Stimulated activated CD4-positive, alpha-beta T cell treated with anti-CD3 and anti-CD28 coated beads, TNF-alpha, amount 100 ng/mL, for 48 hours (primary cell): ENCODE measurements around the gene GLDC.
"Not testable (repeated sequence)": the region's sequence is repeated elsewhere in the genome, so short reads cannot be mapped to it uniquely, and the experiment has no call there.

ENCODE experiments used
- DNase-seq, 3 donors: peaks; one replicate each; pipeline ENCODE4 v3.0.0-alpha.2; 2020; ENCODE audit warnings: low read depth in 3 of 3

Gene GLDC

DNA sequence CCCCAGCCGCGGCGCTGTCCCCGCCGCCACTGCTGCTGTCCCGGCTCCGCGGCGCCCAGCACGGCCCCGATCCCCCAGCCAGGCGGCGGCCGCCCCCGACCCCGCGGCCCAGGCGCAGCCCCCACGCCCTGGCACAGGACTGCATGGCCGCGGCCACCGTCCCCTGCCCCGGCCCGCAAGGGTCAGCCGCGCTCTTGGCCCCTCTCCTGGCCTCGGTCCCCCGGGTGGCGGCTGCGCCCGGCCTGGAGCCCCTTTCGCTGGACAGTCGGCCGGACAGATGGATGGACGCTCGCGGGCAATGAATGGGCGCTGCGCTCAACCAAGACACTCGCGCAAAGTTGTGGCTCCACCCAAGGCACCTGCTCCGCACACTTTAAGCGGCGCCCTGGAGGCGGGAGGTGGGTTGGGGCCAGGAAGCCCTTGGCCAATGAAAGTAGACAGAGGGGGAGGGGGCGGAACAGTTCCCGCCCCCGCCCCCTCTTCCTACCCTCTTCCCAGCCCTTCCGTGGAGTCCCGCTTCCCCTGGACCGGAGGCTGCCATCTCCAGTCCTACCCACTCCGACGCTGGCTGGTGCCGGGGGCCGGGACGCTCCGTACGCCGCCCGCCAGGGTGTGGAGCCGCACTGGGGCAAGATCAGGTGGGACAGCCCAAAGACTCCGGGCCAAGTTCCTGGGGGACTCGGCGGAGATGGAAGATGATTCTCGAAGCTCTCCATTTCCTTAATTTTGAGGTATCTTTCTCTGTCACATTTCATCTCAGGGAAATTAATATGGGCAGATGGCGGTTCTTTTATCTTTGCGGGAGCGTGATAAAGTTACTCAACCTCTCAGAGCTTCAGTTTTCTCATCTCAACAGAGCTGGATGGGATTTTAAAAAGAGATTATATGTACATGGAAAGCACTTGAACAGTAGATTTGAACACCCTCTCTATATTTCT lies at the start of gene GLDC:
Gene GLDC (minus strand): TSS at position 375 of the 938 bp plus-strand sequence. CDS start 230 bp downstream, at position 145.
- peak in 2 of 3 donors; percentile 20 to 32 for DNase-seq

DNA sequence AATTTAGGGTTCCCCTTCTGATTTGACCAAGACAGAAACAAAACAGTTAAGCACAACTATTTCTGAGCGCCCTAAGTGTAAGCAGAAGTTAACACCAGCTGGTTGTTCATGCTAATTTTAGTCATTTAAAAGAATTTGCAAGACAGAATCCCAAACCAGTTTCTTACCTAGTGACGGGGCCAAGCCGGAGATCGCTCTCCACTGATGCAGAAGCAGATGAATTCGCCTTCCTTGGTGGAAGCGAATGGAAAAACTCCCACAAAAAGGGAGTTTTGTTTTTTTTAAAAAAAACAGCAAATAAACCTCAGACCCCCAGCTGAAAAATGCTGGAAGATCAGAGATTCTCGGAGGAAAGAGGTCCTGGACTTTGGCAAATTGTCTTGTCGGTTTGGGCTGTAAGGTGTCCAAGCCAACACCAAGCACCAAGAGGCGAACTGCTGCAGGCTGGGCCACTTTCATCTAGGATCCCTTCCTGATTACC lies 47.4 kb upstream of the GLDC start:
- no peak for DNase-seq

DNA sequence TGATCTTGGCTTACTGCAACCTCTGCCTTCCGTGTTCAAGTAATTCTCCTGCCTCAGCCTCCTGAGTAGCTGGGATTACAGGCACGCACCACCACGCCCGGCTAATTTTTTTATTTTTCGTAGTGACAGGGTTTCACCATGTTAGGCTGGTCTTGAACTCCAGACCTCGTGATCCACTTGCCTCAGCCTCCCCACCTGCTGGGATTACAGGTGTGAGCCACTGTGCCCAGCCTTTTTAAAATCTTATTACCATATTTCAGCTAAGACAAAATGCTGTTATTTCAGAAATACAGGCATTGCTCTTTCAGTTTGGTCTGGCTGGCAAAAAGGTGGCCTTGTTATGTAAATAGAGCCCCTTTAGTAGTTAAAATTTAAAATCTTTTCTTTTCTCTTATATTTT lies 46.9 kb upstream of the GLDC start:
- DNase-seq: no peak

DNA sequence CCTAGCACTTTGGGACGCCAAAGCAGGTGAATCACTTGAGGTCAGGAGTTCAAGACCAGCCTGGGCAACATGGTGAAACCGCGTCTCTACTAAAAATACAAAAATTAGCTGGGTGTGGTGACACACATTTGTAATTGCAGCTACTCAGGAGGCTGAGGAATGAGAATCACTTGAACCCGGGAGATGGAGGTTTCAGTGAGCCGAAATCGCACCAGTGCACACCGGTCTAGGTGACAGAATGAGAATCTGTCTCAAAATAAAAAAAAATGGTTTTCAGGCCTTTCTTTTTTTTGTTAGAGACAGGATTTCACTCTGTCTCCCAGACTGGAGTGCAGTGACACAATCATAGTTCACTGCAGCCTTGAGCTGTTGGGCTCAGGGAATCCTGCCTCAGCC lies 45.1 kb upstream of the GLDC start:
- DNase-seq: not testable (repeated sequence)

DNA sequence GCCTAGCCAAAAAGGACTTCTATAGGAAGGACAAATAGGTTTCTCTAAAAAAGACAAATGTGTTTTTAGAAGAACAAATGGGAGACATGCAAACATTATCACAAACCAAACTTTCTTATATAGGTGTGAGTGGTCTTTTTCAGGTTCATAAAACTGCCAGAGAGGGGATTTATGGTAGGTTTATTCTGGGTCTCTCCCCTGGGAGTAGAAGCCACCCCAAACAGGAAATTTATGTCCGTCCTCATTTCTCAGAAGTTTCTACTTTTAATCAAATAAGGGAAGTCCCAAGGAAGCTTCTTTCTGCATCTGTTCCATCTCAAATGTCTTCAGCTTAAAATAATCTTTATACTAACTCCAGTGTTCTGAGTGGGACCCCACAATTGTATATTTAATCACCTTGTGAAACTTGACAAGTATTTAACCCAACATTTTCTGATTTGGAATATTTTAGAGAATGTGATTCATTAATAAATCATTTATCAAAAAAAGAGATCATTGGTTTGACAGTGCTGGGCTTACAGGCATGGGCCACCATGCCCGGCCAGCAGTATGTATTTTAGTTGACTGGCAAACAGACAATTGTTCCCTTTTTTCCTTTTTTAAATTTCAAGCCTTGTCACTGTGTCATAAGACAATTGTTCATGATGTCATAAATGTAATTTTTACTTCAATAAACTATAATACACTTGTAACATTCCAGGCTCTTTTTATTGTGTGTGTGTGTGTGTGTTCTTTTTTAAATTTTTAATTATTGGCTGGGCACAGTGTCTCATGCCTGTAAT lies 44.6 kb upstream of the GLDC start:
- DNase-seq: no peak

DNA sequence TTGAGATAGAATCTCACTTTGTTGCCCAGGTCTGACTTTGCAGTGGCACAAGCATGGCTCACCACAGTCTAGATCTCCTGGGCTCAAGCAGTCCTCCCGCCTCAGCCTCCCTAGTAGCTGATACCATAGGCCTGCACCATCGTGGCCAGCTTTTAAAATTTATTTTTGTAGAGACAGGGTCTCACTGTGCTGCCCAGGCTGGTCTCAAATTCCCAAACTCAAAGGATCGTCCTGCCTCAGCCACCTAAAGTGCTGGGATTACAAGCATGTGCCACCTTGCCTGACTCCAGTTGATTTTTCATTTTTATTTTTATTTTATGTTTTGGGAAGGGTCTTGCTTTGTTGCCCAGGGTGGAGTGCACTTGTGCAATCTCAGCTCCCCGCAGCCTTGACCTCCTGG lies 41.7 kb upstream of the GLDC start:
- no peak for DNase-seq

DNA sequence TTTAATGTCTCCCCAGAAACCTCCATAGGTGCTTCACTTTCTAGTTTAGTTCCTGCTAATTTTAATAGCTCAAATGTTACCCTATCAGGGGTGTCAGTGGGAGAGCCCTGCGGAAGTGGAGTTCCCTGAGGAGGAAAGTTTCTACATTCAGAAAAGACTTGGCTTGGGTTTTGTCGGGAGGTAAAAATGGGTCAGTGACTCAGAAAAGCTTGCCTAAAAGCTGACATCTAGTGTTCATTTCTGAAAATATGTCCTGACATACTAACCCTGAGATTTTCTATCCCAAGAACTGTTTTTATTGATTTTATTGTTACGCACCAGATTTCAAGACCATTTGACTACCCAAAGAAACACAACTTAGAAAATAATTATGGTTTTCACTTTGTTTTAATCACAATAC lies 40.9 kb upstream of the GLDC start:
- DNase-seq: no peak

DNA sequence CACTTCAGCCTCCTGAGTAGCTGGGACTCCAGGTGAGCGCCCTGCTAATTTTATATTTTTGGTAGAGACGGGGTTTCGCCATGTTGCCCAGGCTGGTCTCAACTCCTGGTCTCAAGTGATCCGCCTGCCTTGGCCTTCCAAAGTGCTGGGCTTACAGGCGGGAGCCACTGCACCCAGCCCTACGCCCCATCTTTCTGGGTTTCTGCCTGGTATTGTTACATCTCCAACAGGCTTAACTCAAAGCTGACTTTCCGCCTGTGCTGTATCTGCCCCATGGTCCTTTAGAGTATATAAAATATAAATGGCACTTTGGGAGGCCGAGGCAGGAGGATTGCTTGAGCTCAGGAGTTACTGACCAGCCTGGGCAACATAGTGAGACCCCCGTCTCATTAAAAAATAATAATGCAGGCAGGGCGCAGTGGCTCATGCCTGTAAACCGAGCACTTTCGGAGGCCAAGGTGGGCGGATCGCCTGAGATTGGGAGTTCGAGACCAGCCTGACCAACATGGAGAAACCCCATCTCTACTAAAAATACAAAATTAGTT lies 36.5 kb upstream of the GLDC start:
- no peak for DNase-seq

DNA sequence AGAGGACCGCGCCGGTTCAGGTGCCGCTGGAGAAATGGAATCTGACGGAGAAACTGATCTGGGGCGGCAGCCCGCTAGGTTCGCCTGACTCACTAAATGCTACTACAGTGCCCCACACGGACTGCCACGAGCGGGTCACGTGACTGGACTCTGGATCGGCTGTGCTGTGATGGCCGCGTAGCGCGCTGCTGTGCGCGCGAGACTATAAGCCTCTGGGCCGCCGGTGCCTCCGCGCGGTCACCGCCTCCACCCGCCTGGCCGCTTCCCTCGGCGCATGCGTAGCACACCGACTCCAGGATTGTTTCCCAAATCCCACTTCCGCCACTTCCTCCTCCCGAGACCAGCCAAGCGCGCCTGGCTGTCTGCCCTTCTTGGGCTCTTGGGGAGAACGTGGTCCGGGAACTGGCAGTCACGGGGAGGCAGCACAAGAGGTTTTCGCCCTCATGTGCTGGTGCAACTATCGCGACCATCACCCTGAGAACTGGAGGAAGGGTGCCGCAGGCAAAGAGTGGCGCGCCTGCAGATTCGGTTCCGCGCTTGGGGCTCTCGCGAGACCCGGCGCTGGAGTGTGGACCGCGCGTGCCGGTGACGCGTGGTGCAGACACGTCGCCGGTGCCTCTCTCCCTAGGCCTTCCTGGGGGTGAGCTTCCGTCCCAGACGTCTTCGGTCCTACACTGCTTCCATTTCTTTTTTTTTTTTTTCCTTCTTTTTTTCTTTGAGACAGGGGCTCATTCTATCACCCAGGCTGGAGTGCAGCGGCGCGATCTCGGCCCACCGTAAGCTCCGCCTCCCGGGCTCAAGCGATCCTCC lies 35.8 kb upstream of the GLDC start:
- peak; percentile 87 to 93 (median 90) for DNase-seq

DNA sequence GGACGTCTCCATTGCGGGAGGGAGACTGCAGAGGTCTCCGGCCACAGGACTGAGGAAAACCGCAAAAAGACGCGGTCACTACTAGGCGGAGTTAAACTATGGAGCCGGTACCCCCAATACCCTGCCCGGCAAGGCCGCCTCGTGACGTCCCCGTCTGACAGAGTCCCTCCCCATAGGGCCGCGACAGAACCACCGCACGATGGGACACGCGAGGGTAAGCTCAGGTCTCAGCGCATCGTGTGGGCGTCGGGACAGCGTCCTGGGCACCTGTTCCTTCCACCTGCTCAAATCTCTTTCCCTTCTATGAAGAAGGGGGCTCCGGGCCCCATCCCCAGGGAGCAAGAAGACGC lies 35.2 kb upstream of the GLDC start:
- DNase-seq: peak; percentile 44 to 66 (median 61)

DNA sequence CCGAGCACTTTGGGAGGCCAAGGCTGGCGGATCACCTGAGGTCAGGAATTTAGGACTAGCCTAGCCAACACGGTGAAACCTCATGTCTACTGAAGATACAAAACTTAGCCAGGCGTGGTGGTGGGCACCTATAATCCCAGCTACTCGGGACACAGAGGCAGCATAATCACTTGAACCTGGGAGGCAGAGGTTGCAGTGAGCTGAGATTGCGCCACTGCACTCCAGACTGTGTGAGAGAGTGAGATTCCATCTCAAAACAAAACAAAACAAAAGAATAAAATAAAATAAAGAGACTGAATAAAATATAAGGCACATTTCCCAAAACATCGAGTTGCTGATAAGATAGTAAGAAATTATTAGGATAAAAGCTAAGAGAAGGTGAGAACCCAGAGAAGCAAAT lies 32.3 kb upstream of the GLDC start:
- no peak for DNase-seq

DNA sequence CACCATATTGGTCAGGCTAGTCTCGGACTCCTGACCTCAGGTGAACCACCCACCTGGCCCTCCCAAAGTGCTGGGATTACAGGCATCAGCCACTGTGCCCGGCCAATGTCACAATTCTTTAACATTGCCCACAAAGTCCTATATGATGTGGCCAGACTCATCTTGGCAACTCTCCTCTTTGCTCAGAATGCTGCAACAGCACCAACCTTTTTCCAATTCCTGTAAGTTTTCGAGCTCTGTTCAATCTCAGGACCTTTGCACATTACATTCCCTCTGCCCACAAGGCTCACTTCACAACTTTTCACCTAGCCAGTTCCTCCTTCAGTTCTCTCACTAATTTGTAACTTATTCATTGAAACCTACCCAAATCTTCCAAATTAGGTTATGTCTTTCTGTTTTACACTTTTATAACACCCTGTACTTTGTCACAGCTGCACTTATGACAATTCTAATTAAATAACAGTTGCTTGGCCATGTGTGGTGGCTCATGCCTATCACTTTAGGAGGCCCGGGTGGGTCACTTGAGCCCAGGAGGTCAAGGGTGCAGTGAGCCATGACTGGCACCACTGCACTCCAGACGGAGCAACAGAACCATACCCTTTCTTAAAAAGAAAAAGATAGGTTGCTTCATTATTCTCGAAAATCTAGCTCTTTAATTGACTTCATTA lies 30.9 kb upstream of the GLDC start:
- no peak for DNase-seq

DNA sequence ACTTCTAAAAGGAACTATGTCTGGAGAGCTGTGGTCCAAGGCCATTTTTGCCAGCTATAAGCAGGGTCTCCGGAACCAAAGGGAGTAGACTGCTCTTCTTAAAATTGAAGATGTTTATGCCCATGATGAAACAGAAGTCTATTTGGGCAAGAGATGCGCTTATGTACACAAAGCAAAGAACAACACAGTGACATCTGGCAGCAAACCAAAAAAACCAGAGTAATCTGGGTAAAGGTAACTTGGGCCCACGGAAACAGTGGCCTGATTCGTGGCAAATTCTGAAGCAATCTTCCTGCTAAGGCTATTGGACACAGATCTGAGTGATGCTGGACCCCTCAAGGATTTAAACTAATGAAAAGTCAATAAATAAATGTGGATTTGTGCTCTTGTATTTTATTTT lies 29.7 kb upstream of the GLDC start:
- DNase-seq: no peak

DNA sequence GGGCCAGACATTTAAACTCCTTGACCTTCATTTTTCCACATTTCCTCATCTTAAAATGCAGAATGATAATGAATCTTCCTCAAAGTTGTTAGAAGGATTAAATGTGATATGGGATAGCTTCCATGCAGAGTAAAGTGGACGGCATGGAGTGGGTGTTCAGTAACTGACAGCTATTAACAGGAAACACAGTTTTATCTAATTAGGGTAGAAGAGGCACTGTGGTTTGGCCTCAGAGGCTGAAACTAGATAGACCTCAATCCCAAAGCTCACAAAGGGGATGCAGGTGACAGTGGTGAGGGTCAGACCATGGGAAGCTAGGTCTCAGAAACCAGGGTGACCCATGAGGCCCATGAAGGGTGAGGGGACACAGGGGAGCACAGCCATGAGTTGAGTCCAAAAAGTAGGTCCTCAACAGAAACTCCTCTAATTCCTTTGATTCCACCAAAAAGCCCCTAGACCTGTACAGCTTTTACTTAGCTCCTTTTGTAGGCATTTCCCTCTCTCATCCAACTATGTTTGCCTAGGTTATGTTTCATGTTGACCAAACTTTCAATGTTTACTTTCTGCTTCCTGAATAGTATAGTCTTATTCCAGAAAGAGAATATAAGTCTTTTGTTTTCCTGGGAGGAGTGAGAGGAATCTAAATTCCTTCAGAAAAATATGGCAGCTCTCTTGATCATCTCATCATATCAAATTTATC lies 27.9 kb upstream of the GLDC start:
- DNase-seq: no peak

DNA sequence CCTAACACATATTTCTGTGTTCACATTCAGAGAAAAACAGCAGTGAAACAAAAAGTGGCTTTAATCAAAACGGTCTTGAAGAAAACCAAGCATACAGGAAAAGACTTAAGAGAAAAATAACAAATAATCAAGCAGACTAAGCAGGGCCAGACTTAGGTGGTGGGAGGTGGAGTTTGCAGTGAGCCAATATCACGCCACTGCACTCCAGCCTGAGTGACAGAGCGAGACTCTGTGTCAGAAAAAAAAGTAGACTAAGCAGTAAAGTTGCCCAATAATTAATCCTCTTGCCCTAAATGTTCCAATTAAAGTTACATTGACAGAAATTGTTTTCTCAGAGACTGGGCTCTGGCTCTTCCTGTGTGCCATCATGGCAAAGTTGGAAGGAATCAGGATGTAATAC lies 26.6 kb upstream of the GLDC start:
- DNase-seq: no peak

DNA sequence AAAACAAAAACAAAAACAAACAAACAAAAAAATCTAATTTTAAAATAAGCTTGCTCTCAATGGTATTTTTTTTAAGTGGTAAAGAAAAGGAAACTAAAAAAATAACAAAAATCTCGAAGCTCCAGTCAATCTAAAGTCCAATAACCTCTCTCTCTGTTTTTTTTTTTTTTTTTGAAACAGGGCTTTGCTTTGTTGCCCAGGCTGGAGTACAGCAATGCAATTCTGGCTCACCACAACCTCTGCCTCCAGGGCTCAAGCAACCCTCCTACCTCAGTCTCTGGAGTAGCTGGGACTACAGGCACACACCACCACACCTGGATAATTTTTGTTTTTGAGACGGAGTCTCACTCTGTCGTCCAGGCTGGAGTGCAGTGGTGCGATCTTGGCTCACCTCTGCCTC lies 25.9 kb upstream of the GLDC start:
- DNase-seq: no peak

DNA sequence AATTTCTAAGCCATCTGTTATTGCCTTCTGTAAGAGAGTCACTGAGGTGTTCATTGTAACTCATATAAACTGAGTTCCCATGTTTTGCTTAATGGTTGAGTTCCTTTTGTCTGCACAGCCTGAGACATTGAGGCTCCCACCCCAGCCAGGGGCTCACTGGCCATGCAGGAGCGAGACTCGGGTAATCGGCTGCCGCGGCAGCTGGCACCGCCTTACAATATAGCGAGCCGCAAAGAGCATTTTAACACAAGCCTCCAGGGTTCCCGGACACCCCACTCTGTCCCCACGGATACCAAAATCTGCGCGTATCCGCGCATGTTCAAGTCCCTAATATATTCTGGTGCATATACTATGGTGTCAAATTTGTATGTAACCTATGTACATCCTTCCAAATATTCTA lies 24.4 kb upstream of the GLDC start:
- DNase-seq: no peak

DNA sequence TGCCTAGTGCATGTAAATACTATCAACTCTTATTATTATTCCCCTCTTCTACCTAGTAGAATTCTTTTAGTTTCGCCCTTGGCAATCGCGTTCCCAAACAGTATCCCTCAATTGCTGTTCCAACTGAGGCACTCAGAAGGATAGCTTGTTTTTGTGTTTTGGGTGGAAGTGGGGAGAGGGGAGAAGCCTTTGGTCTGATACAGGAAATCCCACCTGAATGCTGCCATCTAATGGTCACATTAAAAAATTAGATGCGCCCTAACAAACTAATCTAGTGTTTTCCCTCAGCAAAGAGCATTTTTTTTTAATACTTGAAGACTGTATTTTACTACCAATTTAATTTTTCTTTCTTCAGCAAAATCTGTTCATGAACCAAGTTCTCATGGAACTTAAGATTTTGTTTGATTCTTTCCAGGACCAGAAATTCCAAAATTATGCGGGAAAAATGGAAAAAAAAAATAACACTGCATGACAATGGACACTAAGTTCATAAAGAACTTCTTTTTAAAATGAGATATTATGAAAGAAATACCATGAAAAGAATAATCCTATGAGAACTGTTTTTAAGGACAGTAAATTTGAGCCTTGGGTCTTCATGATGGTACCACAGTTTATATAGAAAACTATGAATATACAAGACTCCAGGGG lies 22.2 kb upstream of the GLDC start:
- peak in 1 of 3 donors; percentile 8 for DNase-seq

DNA sequence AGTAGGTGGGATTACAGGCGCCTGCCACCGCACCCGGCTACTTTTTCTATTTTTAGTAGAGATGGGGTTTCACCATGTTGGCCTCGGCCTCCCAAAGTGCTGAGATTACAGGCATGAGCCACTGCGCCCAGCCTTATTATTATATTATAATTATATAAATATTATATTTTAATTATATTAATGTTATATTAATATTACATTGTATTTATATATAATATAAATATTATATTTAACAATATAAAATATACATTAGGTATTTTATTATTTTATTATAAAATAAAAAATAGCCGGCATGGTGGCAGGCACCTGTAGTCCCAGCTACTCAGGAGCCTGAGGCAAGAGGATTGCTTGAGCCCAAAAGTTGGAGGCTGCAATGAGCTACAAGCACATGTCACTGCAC lies 21.6 kb upstream of the GLDC start:
- no peak for DNase-seq

DNA sequence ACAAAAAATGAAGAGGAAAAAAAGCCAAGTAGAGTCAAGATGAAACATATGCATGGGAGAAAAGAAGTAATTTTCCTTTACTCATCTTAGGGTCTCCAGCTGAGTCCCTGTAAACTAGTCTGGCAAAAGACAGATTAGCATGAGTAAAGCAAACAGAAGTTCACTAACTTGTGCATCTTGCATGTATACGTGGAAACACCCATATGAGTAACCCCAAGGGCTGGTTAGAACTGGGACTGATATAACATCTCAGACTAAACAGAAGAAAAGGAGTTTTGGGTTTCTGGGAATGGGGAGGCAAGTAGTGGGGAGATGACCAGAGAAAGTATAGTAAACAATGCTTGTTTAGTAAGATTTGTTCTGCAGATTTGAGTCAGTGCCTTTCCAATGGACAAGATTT lies 20.1 kb upstream of the GLDC start:
- DNase-seq: no peak
